ENCODE results near the gene HID1.

The HID1 gene, protein sequence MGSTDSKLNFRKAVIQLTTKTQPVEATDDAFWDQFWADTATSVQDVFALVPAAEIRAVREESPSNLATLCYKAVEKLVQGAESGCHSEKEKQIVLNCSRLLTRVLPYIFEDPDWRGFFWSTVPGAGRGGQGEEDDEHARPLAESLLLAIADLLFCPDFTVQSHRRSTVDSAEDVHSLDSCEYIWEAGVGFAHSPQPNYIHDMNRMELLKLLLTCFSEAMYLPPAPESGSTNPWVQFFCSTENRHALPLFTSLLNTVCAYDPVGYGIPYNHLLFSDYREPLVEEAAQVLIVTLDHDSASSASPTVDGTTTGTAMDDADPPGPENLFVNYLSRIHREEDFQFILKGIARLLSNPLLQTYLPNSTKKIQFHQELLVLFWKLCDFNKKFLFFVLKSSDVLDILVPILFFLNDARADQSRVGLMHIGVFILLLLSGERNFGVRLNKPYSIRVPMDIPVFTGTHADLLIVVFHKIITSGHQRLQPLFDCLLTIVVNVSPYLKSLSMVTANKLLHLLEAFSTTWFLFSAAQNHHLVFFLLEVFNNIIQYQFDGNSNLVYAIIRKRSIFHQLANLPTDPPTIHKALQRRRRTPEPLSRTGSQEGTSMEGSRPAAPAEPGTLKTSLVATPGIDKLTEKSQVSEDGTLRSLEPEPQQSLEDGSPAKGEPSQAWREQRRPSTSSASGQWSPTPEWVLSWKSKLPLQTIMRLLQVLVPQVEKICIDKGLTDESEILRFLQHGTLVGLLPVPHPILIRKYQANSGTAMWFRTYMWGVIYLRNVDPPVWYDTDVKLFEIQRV

DNA sequence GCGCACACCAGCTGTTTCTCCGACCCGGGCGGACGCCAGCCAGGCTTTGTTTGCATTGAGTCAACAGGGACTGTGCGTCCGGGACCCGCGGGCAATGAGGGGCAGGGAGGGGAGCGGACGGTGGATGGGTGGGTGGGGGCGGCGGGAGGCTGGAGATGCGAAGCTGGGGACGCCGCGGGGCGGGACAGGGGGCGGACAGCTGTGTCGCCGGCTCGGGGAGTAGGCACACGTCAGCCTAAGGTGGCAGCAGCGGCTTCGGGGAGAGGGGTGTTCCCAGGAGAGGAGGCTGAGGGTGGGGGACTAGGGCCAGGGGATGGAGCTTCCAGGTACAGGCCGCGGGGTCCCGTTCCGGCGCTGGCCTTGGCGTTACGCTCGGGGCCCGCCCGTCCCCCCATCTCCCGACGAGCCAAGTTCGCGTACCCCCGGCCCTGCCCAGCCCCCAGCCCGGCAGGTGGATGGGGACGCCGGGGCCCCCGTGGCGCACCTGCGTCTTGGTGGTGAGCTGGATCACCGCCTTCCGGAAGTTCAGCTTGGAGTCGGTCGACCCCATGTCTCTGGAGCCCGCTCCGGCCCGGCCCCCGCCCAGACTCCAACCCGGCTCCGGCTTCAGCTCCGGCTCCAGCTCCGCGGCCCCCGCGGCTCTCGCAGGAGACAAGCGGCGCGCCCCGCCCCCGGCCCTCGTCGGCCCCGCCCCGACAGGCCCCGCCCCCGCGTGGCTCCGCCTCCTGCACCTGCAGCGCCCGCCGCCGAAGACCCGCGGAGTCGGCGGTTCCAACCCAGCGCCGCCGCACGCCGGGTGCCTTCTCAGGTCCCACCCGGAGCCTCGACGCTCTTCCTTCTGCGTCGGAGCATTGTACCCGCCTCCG, at the start of gene HID1:
Gene HID1 (minus strand): TSS at position 653 of the 866 bp plus-strand sequence. CDS start 103 bp downstream, at position 550.
- peak; percentile 71 for DNase-seq
- Histone ChIP-seq H3K4me3 (ENCODE audit: low read length) (peak within 1 kb of the TSS; percentile 58), H3K9me3 (replicated peaks; ENCODE audit: insufficient read depth, low read length) (no peaks in the 10 kb centered on the region), H3K79me2 (ENCODE audit: low read length) (no peaks in the 10 kb centered on the region), H3K27me3 (replicated peaks; ENCODE audit: insufficient read depth, low read length) (peaks cover 49% of the 10 kb centered on the region), H3K4me1 (ENCODE audit: low read length) (no peaks in the 10 kb centered on the region; the same call in 1 of the 2 replicates), H3K9ac (ENCODE audit: low read length) (no peak within 1 kb of the TSS; the same call in 1 of the 2 replicates), H4K20me1 (ENCODE audit: insufficient read depth, low read length) (no peaks in the 10 kb centered on the region), H3K9me2 (replicated peaks; ENCODE audit: insufficient read depth, low read length) (no peaks in the 10 kb centered on the region), H2AFZ (ENCODE audit: low read length) (peak within 1 kb of the TSS; percentile 51), H3F3A (ENCODE audit: insufficient read depth, low read length) (no peaks in the 10 kb centered on the region), H3K27ac (ENCODE audit: low read length) (no peak within 1 kb of the TSS), H3K36me3 (replicated peaks; ENCODE audit: insufficient read depth, low read length) (no peaks in the 10 kb centered on the region), H3K4me2 (ENCODE audit: low read depth, low read length) (peak within 1 kb of the TSS; percentile 85)
- TF ChIP-seq CTCF (IDR thresholded peaks at IDR 0.05; ENCODE audit: low read length) = no peak
- no peak for TF ChIP-seq EZH2phosphoT487 (IDR thresholded peaks at IDR 0.05; ENCODE audit: low read length)
- no peak for TF ChIP-seq EZH2 (optimal IDR thresholded peaks at IDR 0.05; ENCODE audit: low read depth, low read length)

- no peak overlapping the region for H3K27ac ChIP-seq (ENCODE audit: low read length)
- no peak for DNase-seq
- no peak overlapping the region for H3K4me3 ChIP-seq (ENCODE audit: low read length)
- H3K4me2 ChIP-seq (ENCODE audit: low read depth, low read length) = no peak overlapping the region
- H3F3A ChIP-seq (ENCODE audit: insufficient read depth, low read length) = no peaks in the 10 kb centered on the region
- 0 out of 2 replicates have a peak, but pooled peaks cover 7% of the 10 kb centered on the region for H3K79me2 ChIP-seq (ENCODE audit: low read length)
- H3K9ac ChIP-seq (ENCODE audit: low read length) = no peak overlapping the region
- TF ChIP-seq EZH2 (optimal IDR thresholded peaks at IDR 0.05; ENCODE audit: low read depth, low read length) (no peak), CTCF (IDR thresholded peaks at IDR 0.05; ENCODE audit: low read length) (no peak), EZH2phosphoT487 (IDR thresholded peaks at IDR 0.05; ENCODE audit: low read length) (no peak)
- H3K9me3 ChIP-seq (replicated peaks; ENCODE audit: insufficient read depth, low read length) = no peaks in the 10 kb centered on the region
- no peaks in the 10 kb centered on the region for H3K9me2 ChIP-seq (replicated peaks; ENCODE audit: insufficient read depth, low read length)
- no peaks in the 10 kb centered on the region for H4K20me1 ChIP-seq (ENCODE audit: insufficient read depth, low read length)
- no peak overlapping the region for H2AFZ ChIP-seq (ENCODE audit: low read length)
- H3K27me3 ChIP-seq (replicated peaks; ENCODE audit: insufficient read depth, low read length) = no peaks in the 10 kb centered on the region
- H3K36me3 ChIP-seq (replicated peaks; ENCODE audit: insufficient read depth, low read length) = peaks cover 6% of the 10 kb centered on the region
- H3K4me1 ChIP-seq (ENCODE audit: low read length) = no peaks in the 10 kb centered on the region
Observed at GRCh38 chr17:75020331-75021110, 48.0 kb upstream of the HID1 start.

GRCh38 chr17:75019710-75020109, 47.2 kb upstream of the HID1 start:
- no peak for DNase-seq
- Histone ChIP-seq H4K20me1 (ENCODE audit: insufficient read depth, low read length) (no peaks in the 10 kb centered on the region), H3K9ac (ENCODE audit: low read length) (no peak overlapping the region), H3K4me3 (ENCODE audit: low read length) (no peak overlapping the region), H3F3A (ENCODE audit: insufficient read depth, low read length) (no peaks in the 10 kb centered on the region), H3K4me1 (ENCODE audit: low read length) (no peaks in the 10 kb centered on the region), H3K9me2 (replicated peaks; ENCODE audit: insufficient read depth, low read length) (no peaks in the 10 kb centered on the region), H2AFZ (ENCODE audit: low read length) (no peak overlapping the region), H3K9me3 (replicated peaks; ENCODE audit: insufficient read depth, low read length) (no peaks in the 10 kb centered on the region), H3K79me2 (ENCODE audit: low read length) (peaks cover 11% of the 10 kb centered on the region), H3K36me3 (replicated peaks; ENCODE audit: insufficient read depth, low read length) (peaks cover 6% of the 10 kb centered on the region), H3K27me3 (replicated peaks; ENCODE audit: insufficient read depth, low read length) (no peaks in the 10 kb centered on the region), H3K4me2 (ENCODE audit: low read depth, low read length) (no peak overlapping the region), H3K27ac (ENCODE audit: low read length) (no peak overlapping the region)
- TF ChIP-seq CTCF (IDR thresholded peaks at IDR 0.05; ENCODE audit: low read length) (no peak), EZH2 (optimal IDR thresholded peaks at IDR 0.05; ENCODE audit: low read depth, low read length) (no peak), EZH2phosphoT487 (IDR thresholded peaks at IDR 0.05; ENCODE audit: low read length) (no peak)
